ENCODE data around the gene ENHO. TPM values are rescaled to one million over a fixed set of nuclear protein-coding genes. Genes with fewer than 3 reads are reported as not detected.

Gene ENHO
- total and polyA plus RNA-seq, 11 donors = 0.26 to 1.2 (median 0.45) TPM; not detected in 2

GRCh38 chr9:34562135-34562745, 39.5 kb upstream of the ENHO start:
- DNase-seq (no peak), ATAC-seq (no peak)
- TF ChIP-seq, protein P1, sequence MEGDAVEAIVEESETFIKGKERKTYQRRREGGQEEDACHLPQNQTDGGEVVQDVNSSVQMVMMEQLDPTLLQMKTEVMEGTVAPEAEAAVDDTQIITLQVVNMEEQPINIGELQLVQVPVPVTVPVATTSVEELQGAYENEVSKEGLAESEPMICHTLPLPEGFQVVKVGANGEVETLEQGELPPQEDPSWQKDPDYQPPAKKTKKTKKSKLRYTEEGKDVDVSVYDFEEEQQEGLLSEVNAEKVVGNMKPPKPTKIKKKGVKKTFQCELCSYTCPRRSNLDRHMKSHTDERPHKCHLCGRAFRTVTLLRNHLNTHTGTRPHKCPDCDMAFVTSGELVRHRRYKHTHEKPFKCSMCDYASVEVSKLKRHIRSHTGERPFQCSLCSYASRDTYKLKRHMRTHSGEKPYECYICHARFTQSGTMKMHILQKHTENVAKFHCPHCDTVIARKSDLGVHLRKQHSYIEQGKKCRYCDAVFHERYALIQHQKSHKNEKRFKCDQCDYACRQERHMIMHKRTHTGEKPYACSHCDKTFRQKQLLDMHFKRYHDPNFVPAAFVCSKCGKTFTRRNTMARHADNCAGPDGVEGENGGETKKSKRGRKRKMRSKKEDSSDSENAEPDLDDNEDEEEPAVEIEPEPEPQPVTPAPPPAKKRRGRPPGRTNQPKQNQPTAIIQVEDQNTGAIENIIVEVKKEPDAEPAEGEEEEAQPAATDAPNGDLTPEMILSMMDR (IDR thresholded peaks at IDR 0.05) = peak in 7 of 12 donors; percentile 16 to 35 (median 26)
- no peak for TF ChIP-seq POLR2A (IDR thresholded peaks at IDR 0.05)
- H3K36me3 ChIP-seq = no peaks in the 10 kb centered on the region
- peaks cover 0 to 25% (median 20%) of the 10 kb centered on the region in 12 donors for H3K4me1 ChIP-seq
- intact Hi-C loops (cut with DNase I) = no loop called here
- no peaks in the 10 kb centered on the region for H3K9me3 ChIP-seq
- H3K27me3 ChIP-seq = peaks cover 0 to 9% (median 0%) of the 10 kb centered on the region in 9 donors
- H3K4me3 ChIP-seq = no peak overlapping the region
- 92 to 95% (median 94%) methylated on average over 7 of the region's 7 CpGs for WGBS, 4 donors
- H3K27ac ChIP-seq = no peak overlapping the region

- H3K27ac ChIP-seq = no peak overlapping the region
- intact Hi-C loops (cut with DNase I) = no loop called here
- TF ChIP-seq, protein P1 (IDR thresholded peaks at IDR 0.05) = no peak
- TF ChIP-seq POLR2A (IDR thresholded peaks at IDR 0.05) = no peak
- peaks cover 0 to 25% (median 20%) of the 10 kb centered on the region in 12 donors for H3K4me1 ChIP-seq
- 69 to 74% (median 70%) methylated on average over 19 to 21 of the region's 21 CpGs for WGBS, 4 donors
- H3K9me3 ChIP-seq = no peaks in the 10 kb centered on the region
- H3K27me3 ChIP-seq = peaks cover 0 to 9% (median 0%) of the 10 kb centered on the region in 9 donors
- no peak overlapping the region for H3K4me3 ChIP-seq
- DNase-seq (no peak), ATAC-seq (peak in 1 of 4 donors; percentile 7)
- no peaks in the 10 kb centered on the region for H3K36me3 ChIP-seq
These were observed 37.9 kb upstream of the ENHO start for GRCh38 chr9:34560599-34561214.

- H3K4me3 ChIP-seq = peak overlapping the region in 7 of 12 donors; percentile 6 to 32 (median 23)
- TF ChIP-seq POLR2A (IDR thresholded peaks at IDR 0.05) = no peak
- TF ChIP-seq, protein P1 (IDR thresholded peaks at IDR 0.05) = no peak
- no peaks in the 10 kb centered on the region for H3K36me3 ChIP-seq
- H3K27ac ChIP-seq = peak overlapping the region in 2 of 12 donors; percentile 5 to 34
- ATAC-seq = peak; percentile 25 to 77 (median 68)
- peaks cover 0 to 9% (median 0%) of the 10 kb centered on the region in 9 donors for H3K27me3 ChIP-seq
- DNase-seq = peak in 4 of 5 donors; percentile 38 to 66 (median 47)
- H3K9me3 ChIP-seq = no peaks in the 10 kb centered on the region
- intact Hi-C loops (cut with DNase I) = no loop called here
- peaks cover 0 to 25% (median 20%) of the 10 kb centered on the region in 12 donors for H3K4me1 ChIP-seq
- WGBS, 4 donors = 9 to 15% (median 12%) methylated on average over 12 to 21 of the region's 21 CpGs
These were observed 37.0 kb upstream of the ENHO start for GRCh38 chr9:34559624-34560455.
